CD4-positive, alpha-beta T cell treated with Interleukin-4 for 1 hour (primary cell): ENCODE measurements around the gene TJAP1.

Experiments used
- DNase-seq, 2 donors: peaks; one replicate each; pipeline ENCODE4 v3.0.0-alpha.2; 2020 to 2022

TJAP1 gene

DNA sequence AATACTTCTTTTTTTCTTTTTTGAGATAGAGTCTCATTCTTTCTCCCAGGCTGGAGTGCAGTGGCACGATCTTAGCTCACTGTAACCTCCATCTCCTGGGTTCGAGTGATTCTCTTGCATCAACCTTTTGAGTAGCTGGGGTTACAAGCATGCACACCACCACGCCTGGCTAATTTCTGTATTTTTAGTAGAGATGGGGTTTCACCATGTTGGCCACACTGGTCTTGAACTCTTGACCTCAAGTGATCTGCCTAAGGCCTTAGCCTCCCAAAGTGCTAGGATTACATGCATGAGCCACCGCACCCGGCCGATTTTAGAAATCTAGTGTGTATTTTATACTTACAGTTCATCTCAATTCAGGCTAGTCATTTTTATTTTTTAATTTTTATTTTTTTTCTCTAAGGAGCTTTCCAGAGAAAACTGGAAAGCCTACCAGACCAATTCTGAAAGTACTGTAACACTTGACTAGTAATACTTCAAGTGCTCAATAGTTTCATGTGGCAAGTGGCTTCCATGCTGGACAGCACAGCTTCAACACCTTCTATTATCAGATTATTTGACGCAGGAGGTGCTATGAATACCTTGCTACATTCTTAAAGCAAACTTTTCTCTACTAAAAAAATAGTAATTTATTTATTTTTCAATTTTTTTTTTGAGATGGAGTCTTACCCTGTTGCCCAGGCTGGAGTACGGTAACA is 64.6 kb downstream of the TJAP1 start:
- DNase-seq: no peak

DNA sequence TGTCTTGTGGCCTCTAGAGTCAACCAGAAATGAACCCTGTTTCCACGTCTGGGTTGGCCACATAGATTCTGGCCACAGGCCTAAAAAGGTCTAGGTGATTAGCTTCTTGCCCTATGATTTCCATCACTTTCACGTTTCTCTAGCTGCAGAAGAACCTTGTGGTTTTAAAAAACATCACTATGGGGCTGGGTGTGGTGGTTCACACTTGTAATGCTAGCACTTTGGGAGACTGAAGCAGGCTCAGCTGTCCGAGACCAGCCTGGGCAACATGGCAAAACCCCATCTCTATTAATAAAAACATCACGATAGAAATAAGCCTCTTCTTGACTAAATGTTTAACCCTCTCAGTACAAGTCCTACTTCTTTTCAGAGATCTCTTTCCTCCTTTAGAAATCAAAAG is 67.1 kb downstream of the TJAP1 start:
- DNase-seq: peak in 1 of 2 donors; percentile 7

DNA sequence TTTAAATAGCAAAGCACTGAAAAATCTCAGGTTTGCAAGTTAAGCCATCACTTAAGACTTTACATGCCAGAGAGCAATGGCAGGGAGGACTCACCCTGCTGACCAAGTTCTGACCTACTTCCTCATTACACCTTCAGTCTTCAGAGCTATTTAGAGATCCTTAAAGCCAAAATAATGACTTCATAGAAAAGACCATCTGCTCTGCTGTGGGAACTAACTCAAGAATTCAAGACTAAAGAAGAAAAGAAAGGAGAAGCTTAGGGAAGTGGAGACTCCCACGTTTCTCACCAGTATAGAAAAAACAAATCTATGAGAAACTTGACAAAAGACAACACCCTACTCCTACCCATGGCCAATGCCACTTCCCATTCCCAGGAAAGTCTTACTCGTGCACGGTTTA is 69.9 kb downstream of the TJAP1 start:
- DNase-seq: no peak
